ENCODE measurements around the gene SCUBE2.
"Not testable (repeated sequence)": the region's sequence is repeated elsewhere in the genome, so short reads cannot be mapped to it uniquely, and the experiment has no call there.

SCUBE2 gene

DNA sequence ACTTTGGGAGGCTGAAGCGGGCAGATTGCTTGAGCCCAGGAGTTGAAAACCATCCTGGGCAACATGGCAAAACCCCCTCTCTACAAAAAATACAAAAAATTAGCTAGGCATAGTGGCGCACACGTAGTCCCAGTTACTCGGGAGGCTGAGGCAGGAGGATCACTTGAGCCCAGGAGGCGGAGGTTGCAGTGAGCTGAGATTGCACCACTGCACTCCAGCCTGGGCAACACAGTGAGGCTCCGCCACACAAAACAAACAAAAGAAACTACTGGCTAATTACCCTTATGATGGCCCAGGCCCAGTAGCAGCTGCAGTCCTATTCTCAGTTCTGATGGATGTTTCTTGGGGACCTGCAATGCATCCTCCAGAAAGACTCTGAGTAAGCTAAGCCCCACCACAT, 104.6 kb downstream of the SCUBE2 start:
- not testable (repeated sequence) for DNase-seq (ENCODE audit: low read depth); H3K4me3 ChIP-seq (ENCODE audit: low read depth, low read length)

GRCh38 chr11:8985462-8985861, 105.9 kb downstream of the SCUBE2 start:
- no peak overlapping the region for H3K4me3 ChIP-seq (ENCODE audit: low read depth, low read length)
- DNase-seq (ENCODE audit: low read depth): no peak

GRCh38 chr11:8983552-8983951, 107.8 kb downstream of the SCUBE2 start:
- H3K4me3 ChIP-seq (ENCODE audit: low read depth, low read length): no peak overlapping the region
- DNase-seq (ENCODE audit: low read depth): no peak

GRCh38 chr11:8980485-8980884, 110.9 kb downstream of the SCUBE2 start:
- DNase-seq (ENCODE audit: low read depth): no peak
- H3K4me3 ChIP-seq (ENCODE audit: low read depth, low read length): no peak overlapping the region

- not testable (repeated sequence) for DNase-seq (ENCODE audit: low read depth); H3K4me3 ChIP-seq (ENCODE audit: low read depth, low read length)
Measured at GRCh38 chr11:8979365-8979764, 112.0 kb downstream of the SCUBE2 start.

GRCh38 chr11:8973121-8973520, 118.3 kb downstream of the SCUBE2 start:
- DNase-seq (ENCODE audit: low read depth): no peak
- H3K4me3 ChIP-seq (ENCODE audit: low read depth, low read length): no peak overlapping the region

GRCh38 chr11:8971924-8972316, 119.5 kb downstream of the SCUBE2 start:
- H3K4me3 ChIP-seq (ENCODE audit: low read depth, low read length): no peak overlapping the region
- DNase-seq (ENCODE audit: low read depth): no peak

- no peak for DNase-seq (ENCODE audit: low read depth)
- H3K4me3 ChIP-seq (ENCODE audit: low read depth, low read length): no peak overlapping the region
Measured at GRCh38 chr11:8971196-8971923, 120.0 kb downstream of the SCUBE2 start.

Data from skeletal muscle cell (primary cell).